K562 (cell line): ENCODE results near the gene RASGRP2. TPM values are rescaled to one million over a fixed set of nuclear protein-coding genes. Genes with fewer than 3 reads are reported as not detected.

Experiments
- E4F1 ChIP-seq: fragments of 250-450 bp; sonication (Bioruptor Pico); IDR thresholded peaks from 2 replicates; pipeline ENCODE4 v1.5.0; 2021; ENCODE audit warnings: mild to moderate bottlenecking, borderline replicate concordance
- FIP1L1 ChIP-seq: fragments of 200-400 bp; formaldehyde crosslinking; IDR thresholded peaks from 2 replicates; pipeline ENCODE4 v1.6.1; 2018; ENCODE audit warnings: mild to moderate bottlenecking, low read depth, low read length; ENCODE audit not compliant: poor library complexity, severe bottlenecking
- HMG20B ChIP-seq: fragments of 250-450 bp; sonication (Bioruptor Pico); IDR thresholded peaks from 2 replicates; pipeline ENCODE4 v1.5.0; 2021; ENCODE audit warnings: mild to moderate bottlenecking
- NFE2L1 ChIP-seq: fragments of 450-650 bp; IDR thresholded peaks from 2 replicates; pipeline ENCODE4 v1.6.1; 2016; ENCODE audit warnings: missing genetic modification characterization, low read depth, mild to moderate bottlenecking, missing compliant biosample characterization, moderate library complexity, borderline replicate concordance
- ZNF124 ChIP-seq: sonication (generic); formaldehyde crosslinking; IDR thresholded peaks from 2 replicates; pipeline ENCODE4 v1.8.1; 2022; ENCODE audit warnings: missing genetic modification reagents
- polyA plus RNA-seq, 8 experiments: library from polyadenylated mRNA; depleted of rRNA in 4 of 8; stranded (reverse) in 5 of 8; unstranded in 3 of 8; fragments of >200 nt; fragmentation: Nextera tagmentation in 2 of 8; fragmentation: Illumina TruSeq in 1 of 8; extraction: Ambion mirVana in 2 of 8; extraction: Trizol in 1 of 8; gene quantifications; 2 replicates each; pipeline versions ENCODE4 v1.2.1 to v1.2.3, GENCODE V29; 2011 to 2014; ENCODE audit warnings: inconsistent platforms in 1 of 8, missing spikeins in 1 of 8
- total RNA-seq, 7 experiments: library from RNA; depleted of rRNA in 6 of 7; stranded (reverse); fragments of >200 nt in 6 of 7; fragmentation: Illumina TruSeq in 2 of 7; extraction: Trizol in 2 of 7; gene quantifications; 2 replicates each; pipeline versions ENCODE4 v1.2.1 to v1.2.3, GENCODE V29; 2011 to 2021; ENCODE audit warnings: low replicate concordance in 1 of 7
- TF ChIP-seq, protein P1 (sequence below): fragments of 250-450 bp; sonication (Bioruptor Pico); IDR thresholded peaks from 2 replicates; pipeline ENCODE4 v1.9.0; 2021; ENCODE audit warnings: mild to moderate bottlenecking, inconsistent platforms
- TF ChIP-seq, protein P2 (sequence below): fragments of 200-600 bp; sonication (generic); IDR thresholded peaks from one replicate; pipeline ENCODE4 v1.6.1; 2012; ENCODE audit warnings: mild to moderate bottlenecking, low read depth, low read length, inconsistent platforms

Gene RASGRP2
- total and polyA plus RNA-seq, 9 of the 15 experiments (the other 6 are each of a cell fraction or from before 2014, with no cell fraction given): 0.87 to 22.7 (median 5.5) TPM

- TF ChIP-seq, protein P1, sequence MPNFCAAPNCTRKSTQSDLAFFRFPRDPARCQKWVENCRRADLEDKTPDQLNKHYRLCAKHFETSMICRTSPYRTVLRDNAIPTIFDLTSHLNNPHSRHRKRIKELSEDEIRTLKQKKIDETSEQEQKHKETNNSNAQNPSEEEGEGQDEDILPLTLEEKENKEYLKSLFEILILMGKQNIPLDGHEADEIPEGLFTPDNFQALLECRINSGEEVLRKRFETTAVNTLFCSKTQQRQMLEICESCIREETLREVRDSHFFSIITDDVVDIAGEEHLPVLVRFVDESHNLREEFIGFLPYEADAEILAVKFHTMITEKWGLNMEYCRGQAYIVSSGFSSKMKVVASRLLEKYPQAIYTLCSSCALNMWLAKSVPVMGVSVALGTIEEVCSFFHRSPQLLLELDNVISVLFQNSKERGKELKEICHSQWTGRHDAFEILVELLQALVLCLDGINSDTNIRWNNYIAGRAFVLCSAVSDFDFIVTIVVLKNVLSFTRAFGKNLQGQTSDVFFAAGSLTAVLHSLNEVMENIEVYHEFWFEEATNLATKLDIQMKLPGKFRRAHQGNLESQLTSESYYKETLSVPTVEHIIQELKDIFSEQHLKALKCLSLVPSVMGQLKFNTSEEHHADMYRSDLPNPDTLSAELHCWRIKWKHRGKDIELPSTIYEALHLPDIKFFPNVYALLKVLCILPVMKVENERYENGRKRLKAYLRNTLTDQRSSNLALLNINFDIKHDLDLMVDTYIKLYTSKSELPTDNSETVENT (CRISPR knock-in tag): no peak
- TF ChIP-seq, protein P2, sequence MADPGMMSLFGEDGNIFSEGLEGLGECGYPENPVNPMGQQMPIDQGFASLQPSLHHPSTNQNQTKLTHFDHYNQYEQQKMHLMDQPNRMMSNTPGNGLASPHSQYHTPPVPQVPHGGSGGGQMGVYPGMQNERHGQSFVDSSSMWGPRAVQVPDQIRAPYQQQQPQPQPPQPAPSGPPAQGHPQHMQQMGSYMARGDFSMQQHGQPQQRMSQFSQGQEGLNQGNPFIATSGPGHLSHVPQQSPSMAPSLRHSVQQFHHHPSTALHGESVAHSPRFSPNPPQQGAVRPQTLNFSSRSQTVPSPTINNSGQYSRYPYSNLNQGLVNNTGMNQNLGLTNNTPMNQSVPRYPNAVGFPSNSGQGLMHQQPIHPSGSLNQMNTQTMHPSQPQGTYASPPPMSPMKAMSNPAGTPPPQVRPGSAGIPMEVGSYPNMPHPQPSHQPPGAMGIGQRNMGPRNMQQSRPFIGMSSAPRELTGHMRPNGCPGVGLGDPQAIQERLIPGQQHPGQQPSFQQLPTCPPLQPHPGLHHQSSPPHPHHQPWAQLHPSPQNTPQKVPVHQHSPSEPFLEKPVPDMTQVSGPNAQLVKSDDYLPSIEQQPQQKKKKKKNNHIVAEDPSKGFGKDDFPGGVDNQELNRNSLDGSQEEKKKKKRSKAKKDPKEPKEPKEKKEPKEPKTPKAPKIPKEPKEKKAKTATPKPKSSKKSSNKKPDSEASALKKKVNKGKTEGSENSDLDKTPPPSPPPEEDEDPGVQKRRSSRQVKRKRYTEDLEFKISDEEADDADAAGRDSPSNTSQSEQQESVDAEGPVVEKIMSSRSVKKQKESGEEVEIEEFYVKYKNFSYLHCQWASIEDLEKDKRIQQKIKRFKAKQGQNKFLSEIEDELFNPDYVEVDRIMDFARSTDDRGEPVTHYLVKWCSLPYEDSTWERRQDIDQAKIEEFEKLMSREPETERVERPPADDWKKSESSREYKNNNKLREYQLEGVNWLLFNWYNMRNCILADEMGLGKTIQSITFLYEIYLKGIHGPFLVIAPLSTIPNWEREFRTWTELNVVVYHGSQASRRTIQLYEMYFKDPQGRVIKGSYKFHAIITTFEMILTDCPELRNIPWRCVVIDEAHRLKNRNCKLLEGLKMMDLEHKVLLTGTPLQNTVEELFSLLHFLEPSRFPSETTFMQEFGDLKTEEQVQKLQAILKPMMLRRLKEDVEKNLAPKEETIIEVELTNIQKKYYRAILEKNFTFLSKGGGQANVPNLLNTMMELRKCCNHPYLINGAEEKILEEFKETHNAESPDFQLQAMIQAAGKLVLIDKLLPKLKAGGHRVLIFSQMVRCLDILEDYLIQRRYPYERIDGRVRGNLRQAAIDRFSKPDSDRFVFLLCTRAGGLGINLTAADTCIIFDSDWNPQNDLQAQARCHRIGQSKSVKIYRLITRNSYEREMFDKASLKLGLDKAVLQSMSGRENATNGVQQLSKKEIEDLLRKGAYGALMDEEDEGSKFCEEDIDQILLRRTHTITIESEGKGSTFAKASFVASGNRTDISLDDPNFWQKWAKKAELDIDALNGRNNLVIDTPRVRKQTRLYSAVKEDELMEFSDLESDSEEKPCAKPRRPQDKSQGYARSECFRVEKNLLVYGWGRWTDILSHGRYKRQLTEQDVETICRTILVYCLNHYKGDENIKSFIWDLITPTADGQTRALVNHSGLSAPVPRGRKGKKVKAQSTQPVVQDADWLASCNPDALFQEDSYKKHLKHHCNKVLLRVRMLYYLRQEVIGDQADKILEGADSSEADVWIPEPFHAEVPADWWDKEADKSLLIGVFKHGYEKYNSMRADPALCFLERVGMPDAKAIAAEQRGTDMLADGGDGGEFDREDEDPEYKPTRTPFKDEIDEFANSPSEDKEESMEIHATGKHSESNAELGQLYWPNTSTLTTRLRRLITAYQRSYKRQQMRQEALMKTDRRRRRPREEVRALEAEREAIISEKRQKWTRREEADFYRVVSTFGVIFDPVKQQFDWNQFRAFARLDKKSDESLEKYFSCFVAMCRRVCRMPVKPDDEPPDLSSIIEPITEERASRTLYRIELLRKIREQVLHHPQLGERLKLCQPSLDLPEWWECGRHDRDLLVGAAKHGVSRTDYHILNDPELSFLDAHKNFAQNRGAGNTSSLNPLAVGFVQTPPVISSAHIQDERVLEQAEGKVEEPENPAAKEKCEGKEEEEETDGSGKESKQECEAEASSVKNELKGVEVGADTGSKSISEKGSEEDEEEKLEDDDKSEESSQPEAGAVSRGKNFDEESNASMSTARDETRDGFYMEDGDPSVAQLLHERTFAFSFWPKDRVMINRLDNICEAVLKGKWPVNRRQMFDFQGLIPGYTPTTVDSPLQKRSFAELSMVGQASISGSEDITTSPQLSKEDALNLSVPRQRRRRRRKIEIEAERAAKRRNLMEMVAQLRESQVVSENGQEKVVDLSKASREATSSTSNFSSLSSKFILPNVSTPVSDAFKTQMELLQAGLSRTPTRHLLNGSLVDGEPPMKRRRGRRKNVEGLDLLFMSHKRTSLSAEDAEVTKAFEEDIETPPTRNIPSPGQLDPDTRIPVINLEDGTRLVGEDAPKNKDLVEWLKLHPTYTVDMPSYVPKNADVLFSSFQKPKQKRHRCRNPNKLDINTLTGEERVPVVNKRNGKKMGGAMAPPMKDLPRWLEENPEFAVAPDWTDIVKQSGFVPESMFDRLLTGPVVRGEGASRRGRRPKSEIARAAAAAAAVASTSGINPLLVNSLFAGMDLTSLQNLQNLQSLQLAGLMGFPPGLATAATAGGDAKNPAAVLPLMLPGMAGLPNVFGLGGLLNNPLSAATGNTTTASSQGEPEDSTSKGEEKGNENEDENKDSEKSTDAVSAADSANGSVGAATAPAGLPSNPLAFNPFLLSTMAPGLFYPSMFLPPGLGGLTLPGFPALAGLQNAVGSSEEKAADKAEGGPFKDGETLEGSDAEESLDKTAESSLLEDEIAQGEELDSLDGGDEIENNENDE: no peak
- TF ChIP-seq ZNF124 (CRISPR knock-in tag): no peak
- TF ChIP-seq NFE2L1 (tag): no peak
- peak; percentile 13 for TF ChIP-seq FIP1L1
- no peak for TF ChIP-seq HMG20B (CRISPR knock-in tag)
- no peak for TF ChIP-seq E4F1 (CRISPR knock-in tag)
These were observed at the start of gene RASGRP2 (continued) for GRCh38 chr11:64743591-64744543.
